ENCODE results near the gene EIF4G3. TPM values are rescaled to one million over a fixed set of nuclear protein-coding genes. Genes with fewer than 3 reads are reported as not detected.
"Not testable (repeated sequence)": the region's sequence is repeated elsewhere in the genome, so short reads cannot be mapped to it uniquely, and the experiment has no call there.

Gene EIF4G3
- total RNA-seq, 1 donor from 2014 or later, result 50.5 TPM

- FAIRE-seq (no peak), DNase-seq (ENCODE audit: low spot score in 2 of 2) (no peak)
These were observed 87.4 kb downstream of the EIF4G3 start for GRCh38 chr1:21089299-21089698.

- DNase-seq (ENCODE audit: low spot score in 2 of 2), result no peak
- no peak for FAIRE-seq
These were observed 92.4 kb downstream of the EIF4G3 start for GRCh38 chr1:21084111-21084810.

GRCh38 chr1:21082073-21082472 is 94.6 kb downstream of the EIF4G3 start:
- no peak for FAIRE-seq

GRCh38 chr1:21077085-21077484 is 99.6 kb downstream of the EIF4G3 start:
- FAIRE-seq (no peak), DNase-seq (ENCODE audit: low spot score in 2 of 2) (no peak)

More at GRCh38 chr1:21082073-21082472, 94.6 kb downstream of the EIF4G3 start:
- DNase-seq (ENCODE audit: low spot score in 2 of 2), result no peak

GRCh38 chr1:21072721-21073120 is 104.0 kb downstream of the EIF4G3 start:
- DNase-seq (ENCODE audit: low spot score in 2 of 2), result no peak
- no peak for FAIRE-seq

GRCh38 chr1:21069549-21069948 is 107.1 kb downstream of the EIF4G3 start:
- DNase-seq (ENCODE audit: low spot score in 2 of 2) (no peak), FAIRE-seq (no peak)

- FAIRE-seq (no peak), DNase-seq (ENCODE audit: low spot score in 2 of 2) (no peak)
These were observed 107.8 kb downstream of the EIF4G3 start for GRCh38 chr1:21068937-21069336.

- DNase-seq (ENCODE audit: low spot score in 2 of 2) (no peak), FAIRE-seq (no peak)
These were observed 109.0 kb downstream of the EIF4G3 start for GRCh38 chr1:21067551-21068227.

- no peak for DNase-seq (ENCODE audit: low spot score in 2 of 2)
- FAIRE-seq, result no peak
These were observed 110.2 kb downstream of the EIF4G3 start for GRCh38 chr1:21066356-21067012.

- FAIRE-seq (no peak), DNase-seq (ENCODE audit: low spot score in 2 of 2) (no peak)
These were observed 110.8 kb downstream of the EIF4G3 start for GRCh38 chr1:21065851-21066250.

GRCh38 chr1:21064057-21064456 is 112.6 kb downstream of the EIF4G3 start:
- FAIRE-seq (no peak), DNase-seq (ENCODE audit: low spot score in 2 of 2) (no peak)

- DNase-seq (ENCODE audit: low spot score in 2 of 2), result no peak
- no peak for FAIRE-seq
These were observed 116.2 kb downstream of the EIF4G3 start for GRCh38 chr1:21060523-21060922.

- DNase-seq (ENCODE audit: low spot score in 2 of 2) (no peak), FAIRE-seq (no peak)
These were observed 117.7 kb downstream of the EIF4G3 start for GRCh38 chr1:21059021-21059420.

- DNase-seq (ENCODE audit: low spot score in 2 of 2) (no peak), FAIRE-seq (no peak)
These were observed 118.5 kb downstream of the EIF4G3 start for GRCh38 chr1:21058035-21058793.

GRCh38 chr1:21053189-21053928 is 123.3 kb downstream of the EIF4G3 start:
- not testable (repeated sequence) for FAIRE-seq; DNase-seq (ENCODE audit: low spot score in 2 of 2)

- DNase-seq (ENCODE audit: low spot score in 2 of 2) (no peak), FAIRE-seq (no peak)
These were observed 124.7 kb downstream of the EIF4G3 start for GRCh38 chr1:21052034-21052433.

- FAIRE-seq (peak; percentile 55), DNase-seq (ENCODE audit: low spot score in 2 of 2) (no peak)
These were observed 125.4 kb downstream of the EIF4G3 start for GRCh38 chr1:21051177-21051825.

- no peak for FAIRE-seq
- DNase-seq (ENCODE audit: low spot score in 2 of 2), result no peak
These were observed 126.7 kb downstream of the EIF4G3 start for GRCh38 chr1:21050031-21050430.

GRCh38 chr1:21048462-21048861 is 128.2 kb downstream of the EIF4G3 start:
- FAIRE-seq (no peak), DNase-seq (ENCODE audit: low spot score in 2 of 2) (no peak)

GRCh38 chr1:21046132-21046531 is 130.6 kb downstream of the EIF4G3 start:
- FAIRE-seq (no peak), DNase-seq (ENCODE audit: low spot score in 2 of 2) (no peak)

All from frontal cortex (tissue), 4 donors.